Muscle of arm (tissue), 12 donors: Measurements from ENCODE around the gene PODXL2. TPM values are rescaled to one million over a fixed set of nuclear protein-coding genes. Genes with fewer than 3 reads are reported as not detected.
"Not testable (repeated sequence)": the region's sequence is repeated elsewhere in the genome, so short reads cannot be mapped to it uniquely, and the experiment has no call there.

Experiments
- DNase-seq: peaks from one replicate; pipeline ENCODE4 v3.0.0-alpha.2; 2013
- polyA plus RNA-seq, 12 donors: library from polyadenylated mRNA; unstranded; fragments of 120-200 nt; gene quantifications; one replicate each; pipeline ENCODE4 v1.2.1, GENCODE V29; 2013; ENCODE audit not compliant: insufficient read length in 12 of 12

The PODXL2 gene
- polyA plus RNA-seq, 12 donors = 3.9 to 17.9 (median 4.7) TPM; not detected in 1

GRCh38 chr3:127688022-127688415, 59.0 kb downstream of the PODXL2 start:
- DNase-seq = no peak

DNA sequence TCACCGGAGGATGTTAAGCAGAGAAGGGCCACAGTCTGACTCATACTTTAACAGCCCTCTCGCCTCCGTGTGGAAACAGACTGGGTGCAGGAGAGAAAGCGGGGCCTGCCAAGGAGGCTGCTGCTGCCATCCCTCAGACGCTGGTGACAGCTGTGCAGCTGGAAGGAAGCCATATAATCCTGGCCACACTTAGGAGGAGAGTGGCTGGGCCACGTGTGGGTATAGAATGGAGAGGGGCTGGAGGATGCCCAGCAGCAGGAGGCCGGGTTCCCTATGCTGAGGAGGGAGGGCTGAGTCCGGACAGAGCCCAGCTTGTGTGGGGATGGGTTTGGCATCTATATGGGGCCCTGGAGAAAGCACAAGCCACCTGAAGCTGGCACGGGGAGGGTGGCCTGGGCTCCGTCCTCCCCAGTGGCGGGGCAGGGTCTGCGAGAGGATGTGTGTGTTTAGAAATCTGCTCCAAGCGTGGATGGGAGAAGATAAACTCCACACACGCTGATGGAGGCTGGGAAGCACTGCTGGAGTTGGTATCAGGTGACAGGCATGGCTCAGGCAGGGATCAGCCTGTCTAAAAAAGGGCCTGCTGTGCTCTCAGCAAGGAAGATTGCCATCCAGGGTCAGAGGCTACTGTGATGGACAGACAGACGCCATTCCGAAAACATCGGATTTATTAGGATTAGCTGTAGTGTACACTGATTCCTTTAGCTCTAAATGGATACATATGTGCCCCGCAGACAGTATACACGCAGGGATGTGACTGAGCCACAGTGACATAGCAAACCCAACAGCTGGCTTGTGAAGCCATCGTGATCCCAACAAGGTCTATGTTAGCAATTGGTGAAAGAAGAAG, 59.7 kb downstream of the PODXL2 start:
- DNase-seq = peak; percentile 50

GRCh38 chr3:127689266-127689860, 60.4 kb downstream of the PODXL2 start:
- no peak for DNase-seq

DNA sequence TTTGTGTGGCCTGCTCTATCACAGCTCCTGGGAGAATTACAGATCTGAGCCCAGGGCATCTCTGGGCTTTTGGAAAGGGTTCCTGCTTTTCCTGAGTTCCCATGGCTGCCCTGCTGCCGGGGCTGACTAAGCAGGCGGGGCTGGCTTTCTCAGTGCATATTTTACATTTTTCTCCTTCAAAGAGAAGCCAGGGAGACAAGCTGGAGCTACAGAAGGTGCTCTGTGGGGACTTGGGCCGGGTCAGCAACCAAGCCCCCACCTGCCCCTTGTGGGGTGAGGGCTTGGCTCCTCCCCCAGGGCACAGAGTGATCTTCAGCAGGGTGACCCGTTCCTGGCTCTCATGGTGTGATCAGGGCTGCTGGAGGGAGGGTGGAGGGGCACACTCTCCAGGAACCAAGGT, 61.1 kb downstream of the PODXL2 start:
- no peak for DNase-seq

DNA sequence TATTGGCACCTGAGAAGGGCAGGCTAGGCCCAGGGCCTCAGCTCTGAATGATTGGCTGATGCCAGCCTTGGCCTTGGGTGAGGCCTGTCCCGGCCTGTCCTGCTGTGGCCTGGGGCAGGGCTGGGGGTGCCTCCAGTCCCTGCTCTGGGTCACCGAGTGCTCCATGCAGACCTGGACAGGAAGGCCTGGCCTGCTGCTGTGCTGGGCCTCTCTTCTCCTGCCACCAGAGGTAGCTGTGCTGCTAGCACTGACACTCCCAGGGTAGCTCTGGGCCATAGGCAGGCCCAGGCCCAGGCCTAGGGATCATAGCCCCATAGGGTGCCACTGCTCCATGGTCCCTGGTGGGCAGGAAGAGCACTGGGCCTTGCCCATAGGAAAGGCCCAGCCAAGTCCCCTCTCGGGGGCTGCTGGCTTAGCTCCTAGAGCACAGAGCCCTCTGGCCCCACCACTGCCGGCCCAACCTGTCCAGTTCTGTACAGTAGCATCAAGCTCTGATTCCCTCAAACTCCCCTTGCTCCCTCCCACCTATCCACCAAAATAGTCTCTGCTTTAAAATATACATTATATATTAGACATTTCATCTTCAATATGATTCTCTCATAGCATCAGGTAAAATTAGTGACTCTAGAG, 62.0 kb downstream of the PODXL2 start:
- DNase-seq = no peak

DNA sequence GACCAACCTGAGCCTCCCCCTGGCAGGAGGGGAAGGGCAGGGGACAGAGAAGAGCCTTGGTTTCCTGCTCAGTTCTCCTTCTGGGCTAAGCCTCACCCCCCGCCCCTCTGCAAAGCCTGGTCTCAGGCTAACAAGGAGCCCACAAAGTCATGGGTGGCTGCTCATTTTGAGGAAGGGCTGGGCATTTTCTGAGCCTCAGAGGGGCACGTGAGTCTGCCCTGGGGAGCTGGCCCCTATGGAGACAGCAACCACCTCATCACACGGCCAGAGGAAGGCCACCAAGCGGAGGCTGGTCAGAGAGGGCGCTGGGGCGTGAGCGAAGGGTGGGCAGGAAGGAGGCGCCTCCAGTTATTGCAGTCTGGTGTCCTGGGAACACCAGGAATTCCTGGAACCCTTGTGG, 62.5 kb downstream of the PODXL2 start:
- DNase-seq = no peak

GRCh38 chr3:127691974-127692373, 63.0 kb downstream of the PODXL2 start:
- no peak for DNase-seq

DNA sequence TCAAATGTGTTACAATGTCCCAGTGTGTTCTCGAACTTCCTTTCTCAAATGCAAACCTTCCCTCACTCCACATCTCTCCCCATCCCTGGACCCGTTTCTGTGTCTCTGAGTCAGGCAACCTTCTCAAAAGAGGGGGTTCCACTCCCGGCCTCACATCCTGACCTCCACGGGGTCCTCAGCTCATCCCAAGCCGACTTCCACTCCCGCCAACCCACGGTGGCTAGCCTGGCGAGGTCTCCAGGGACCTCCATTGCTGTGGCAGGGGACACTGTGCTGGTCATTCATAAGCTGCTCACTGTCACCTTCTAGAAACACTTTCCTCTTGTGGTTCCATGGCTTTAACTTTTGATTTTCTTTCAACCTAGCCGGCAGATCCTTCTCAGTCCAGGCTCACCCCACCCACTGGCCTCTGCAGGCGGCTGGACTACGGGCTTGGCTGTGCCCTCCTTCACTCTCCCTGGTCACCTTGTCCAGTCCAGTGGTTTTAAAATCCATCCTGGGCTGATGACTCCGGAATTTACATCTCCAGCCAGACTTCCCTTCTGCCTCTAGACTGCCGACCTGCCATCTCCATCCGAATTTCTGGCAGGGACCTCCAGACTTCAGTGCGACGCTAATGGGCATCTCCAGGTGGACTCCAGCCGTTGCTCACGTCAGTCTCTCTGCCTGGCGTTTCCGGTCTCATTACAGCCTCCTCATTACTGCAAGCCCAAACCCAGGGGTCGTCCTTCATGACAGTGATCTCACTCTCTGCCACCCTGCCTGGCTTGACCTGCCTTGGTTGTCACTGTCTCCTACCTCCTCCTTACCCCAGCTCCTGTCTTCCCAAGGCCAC, 63.7 kb downstream of the PODXL2 start:
- DNase-seq = no peak

- DNase-seq = no peak
Measured at GRCh38 chr3:127693336-127693843, 64.4 kb downstream of the PODXL2 start.

- no peak for DNase-seq
Measured at GRCh38 chr3:127694467-127695215, 65.7 kb downstream of the PODXL2 start.

GRCh38 chr3:127697551-127698240, 68.7 kb downstream of the PODXL2 start:
- DNase-seq = peak; percentile 92

GRCh38 chr3:127698286-127698685, 69.3 kb downstream of the PODXL2 start:
- peak; percentile 63 for DNase-seq

DNA sequence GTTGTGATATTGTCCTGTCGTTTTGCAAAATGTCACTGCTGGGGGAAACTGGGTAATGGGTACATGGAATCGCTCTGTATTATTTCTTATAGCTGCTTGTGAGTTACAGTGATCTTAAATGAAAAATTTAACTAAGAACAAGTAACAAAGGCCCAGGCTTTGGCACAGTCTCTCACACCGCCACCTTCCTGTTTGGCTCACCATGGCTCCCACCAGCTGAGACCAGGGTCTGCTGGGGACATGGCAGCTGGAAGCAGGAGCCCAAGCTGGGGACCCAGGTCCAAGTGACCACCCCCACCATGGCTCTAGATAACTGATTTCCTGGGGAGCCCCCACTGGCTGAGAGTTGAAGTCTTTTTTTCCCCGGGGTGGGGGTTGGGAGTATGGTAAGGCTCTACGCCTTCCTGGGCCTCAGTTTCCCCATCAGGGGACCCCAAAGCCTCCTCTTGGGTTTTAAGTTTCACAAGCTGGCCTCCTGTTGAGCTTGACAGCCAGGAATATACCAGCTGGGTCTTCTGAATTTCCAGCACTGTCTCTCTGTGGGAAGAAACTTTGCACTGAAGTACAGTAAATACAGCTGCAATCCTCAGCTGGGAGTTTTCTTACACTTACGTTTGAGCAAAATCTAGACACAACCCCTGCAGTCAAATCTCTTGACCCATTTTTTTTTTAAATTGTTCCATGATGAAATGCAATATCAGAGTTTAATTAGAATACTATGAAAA, 69.9 kb downstream of the PODXL2 start:
- DNase-seq = peak; percentile 61

DNA sequence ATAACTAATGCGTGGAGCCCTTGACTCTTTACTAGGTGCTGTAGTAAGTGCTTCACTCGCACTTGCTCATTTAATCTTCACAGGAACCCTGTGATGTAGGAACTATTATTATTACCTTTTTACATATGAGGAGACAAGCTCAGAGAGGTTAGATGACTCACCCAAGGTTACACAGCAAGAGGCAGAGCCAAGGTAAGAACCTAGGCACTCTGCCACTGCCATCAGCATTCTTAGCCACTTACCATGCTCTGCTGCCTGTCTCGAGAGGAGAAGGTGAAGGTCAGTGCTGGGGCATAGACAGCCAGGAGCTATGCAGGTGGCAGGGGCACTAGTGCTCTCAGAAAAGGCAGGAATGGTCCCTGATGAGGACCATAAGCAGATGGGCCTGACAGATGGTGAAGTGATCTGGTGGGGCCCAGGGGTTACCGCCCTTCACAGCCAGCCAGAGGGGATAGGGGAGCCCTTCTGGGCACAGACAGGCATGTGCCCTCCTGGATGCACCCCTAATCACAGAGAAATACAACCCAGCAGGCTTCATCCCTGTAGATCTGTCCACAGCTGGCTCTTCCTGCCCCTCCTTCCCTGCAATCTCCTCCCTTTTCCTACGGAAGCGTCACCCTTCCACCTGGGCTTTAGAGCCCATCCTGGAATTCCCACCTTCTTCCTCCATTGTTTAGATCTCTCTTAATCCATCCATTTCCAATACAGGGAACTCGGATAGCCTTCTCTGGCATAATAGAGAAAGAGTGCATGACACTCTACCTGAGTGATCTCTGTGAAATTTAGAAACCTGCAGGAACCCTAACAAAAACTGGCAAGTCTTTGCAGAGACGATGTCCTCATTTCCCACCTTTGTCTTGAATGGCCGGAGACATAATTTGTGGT, 70.7 kb downstream of the PODXL2 start:
- no peak for DNase-seq

- DNase-seq = no peak
Measured at GRCh38 chr3:127700406-127700805, 71.4 kb downstream of the PODXL2 start.

GRCh38 chr3:127701280-127701911, 72.4 kb downstream of the PODXL2 start:
- no peak for DNase-seq

GRCh38 chr3:127702151-127702578, 73.2 kb downstream of the PODXL2 start:
- DNase-seq = no peak

DNA sequence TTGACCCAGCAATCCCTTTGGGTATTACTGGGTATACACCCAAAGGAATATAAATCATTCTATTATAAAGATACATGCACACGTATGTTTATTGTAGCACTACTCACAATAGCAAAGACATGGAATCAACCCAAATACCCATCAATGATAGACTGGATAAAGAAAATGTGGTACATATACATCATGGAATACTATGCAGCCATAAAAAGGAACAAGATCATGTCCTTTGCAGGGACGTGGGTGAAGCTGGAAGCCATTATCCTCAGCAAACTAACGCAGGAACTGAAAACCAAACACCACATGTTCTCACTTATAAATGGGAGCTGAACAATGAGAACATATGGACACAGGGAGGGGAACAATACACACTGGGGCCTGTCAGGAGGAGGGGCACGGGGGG, 75.9 kb downstream of the PODXL2 start:
- not testable (repeated sequence) for DNase-seq
